ENCODE data around the gene ADSL.

ADSL gene

GRCh38 chr22:40420341-40421081 lies 74.2 kb downstream of the ADSL start:
- TF ChIP-seq, protein P1, sequence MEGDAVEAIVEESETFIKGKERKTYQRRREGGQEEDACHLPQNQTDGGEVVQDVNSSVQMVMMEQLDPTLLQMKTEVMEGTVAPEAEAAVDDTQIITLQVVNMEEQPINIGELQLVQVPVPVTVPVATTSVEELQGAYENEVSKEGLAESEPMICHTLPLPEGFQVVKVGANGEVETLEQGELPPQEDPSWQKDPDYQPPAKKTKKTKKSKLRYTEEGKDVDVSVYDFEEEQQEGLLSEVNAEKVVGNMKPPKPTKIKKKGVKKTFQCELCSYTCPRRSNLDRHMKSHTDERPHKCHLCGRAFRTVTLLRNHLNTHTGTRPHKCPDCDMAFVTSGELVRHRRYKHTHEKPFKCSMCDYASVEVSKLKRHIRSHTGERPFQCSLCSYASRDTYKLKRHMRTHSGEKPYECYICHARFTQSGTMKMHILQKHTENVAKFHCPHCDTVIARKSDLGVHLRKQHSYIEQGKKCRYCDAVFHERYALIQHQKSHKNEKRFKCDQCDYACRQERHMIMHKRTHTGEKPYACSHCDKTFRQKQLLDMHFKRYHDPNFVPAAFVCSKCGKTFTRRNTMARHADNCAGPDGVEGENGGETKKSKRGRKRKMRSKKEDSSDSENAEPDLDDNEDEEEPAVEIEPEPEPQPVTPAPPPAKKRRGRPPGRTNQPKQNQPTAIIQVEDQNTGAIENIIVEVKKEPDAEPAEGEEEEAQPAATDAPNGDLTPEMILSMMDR (IDR thresholded peaks at IDR 0.05; ENCODE audit: poor library complexity, severe bottlenecking): no peak
- Histone ChIP-seq H3K4me3 (ENCODE audit: severe bottlenecking) (no peak overlapping the region), H3K4me1 (ENCODE audit: insufficient read depth, poor library complexity, severe bottlenecking) (no peaks in the 10 kb centered on the region), H3K27ac (ENCODE audit: poor library complexity, severe bottlenecking) (no peak overlapping the region), H3K36me3 (ENCODE audit: low read depth) (peaks cover 68% of the 10 kb centered on the region), H3K27me3 (ENCODE audit: insufficient read depth, poor library complexity, severe bottlenecking) (no peaks in the 10 kb centered on the region), H3K9me3 (ENCODE audit: severe bottlenecking) (no peaks in the 10 kb centered on the region)
- DNase-seq (ENCODE audit: low spot score) (no peak), ATAC-seq (ENCODE audit: low read depth) (no peak)

- H3K9me3 ChIP-seq (ENCODE audit: severe bottlenecking): no peaks in the 10 kb centered on the region
- H3K27me3 ChIP-seq (ENCODE audit: insufficient read depth, poor library complexity, severe bottlenecking): no peaks in the 10 kb centered on the region
- H3K27ac ChIP-seq (ENCODE audit: poor library complexity, severe bottlenecking): no peak overlapping the region
- ATAC-seq (ENCODE audit: low read depth) (no peak), DNase-seq (ENCODE audit: low spot score) (no peak)
- H3K36me3 ChIP-seq (ENCODE audit: low read depth): peaks cover 70% of the 10 kb centered on the region
- TF ChIP-seq, protein P1 (IDR thresholded peaks at IDR 0.05; ENCODE audit: poor library complexity, severe bottlenecking): no peak
- H3K4me3 ChIP-seq (ENCODE audit: severe bottlenecking): no peak overlapping the region
- no peaks in the 10 kb centered on the region for H3K4me1 ChIP-seq (ENCODE audit: insufficient read depth, poor library complexity, severe bottlenecking)
These were observed 74.7 kb downstream of the ADSL start for GRCh38 chr22:40421082-40421350.

- H3K4me1 ChIP-seq (ENCODE audit: insufficient read depth, poor library complexity, severe bottlenecking): no peaks in the 10 kb centered on the region
- no peak overlapping the region for H3K4me3 ChIP-seq (ENCODE audit: severe bottlenecking)
- no peak for DNase-seq (ENCODE audit: low spot score)
- H3K27me3 ChIP-seq (ENCODE audit: insufficient read depth, poor library complexity, severe bottlenecking): no peaks in the 10 kb centered on the region
- TF ChIP-seq, protein P1 (IDR thresholded peaks at IDR 0.05; ENCODE audit: poor library complexity, severe bottlenecking): no peak
- peaks cover 69% of the 10 kb centered on the region for H3K36me3 ChIP-seq (ENCODE audit: low read depth)
- no peaks in the 10 kb centered on the region for H3K9me3 ChIP-seq (ENCODE audit: severe bottlenecking)
- no peak for ATAC-seq (ENCODE audit: low read depth)
- no peak overlapping the region for H3K27ac ChIP-seq (ENCODE audit: poor library complexity, severe bottlenecking)
These were observed 75.6 kb downstream of the ADSL start for GRCh38 chr22:40421941-40422340.

DNA sequence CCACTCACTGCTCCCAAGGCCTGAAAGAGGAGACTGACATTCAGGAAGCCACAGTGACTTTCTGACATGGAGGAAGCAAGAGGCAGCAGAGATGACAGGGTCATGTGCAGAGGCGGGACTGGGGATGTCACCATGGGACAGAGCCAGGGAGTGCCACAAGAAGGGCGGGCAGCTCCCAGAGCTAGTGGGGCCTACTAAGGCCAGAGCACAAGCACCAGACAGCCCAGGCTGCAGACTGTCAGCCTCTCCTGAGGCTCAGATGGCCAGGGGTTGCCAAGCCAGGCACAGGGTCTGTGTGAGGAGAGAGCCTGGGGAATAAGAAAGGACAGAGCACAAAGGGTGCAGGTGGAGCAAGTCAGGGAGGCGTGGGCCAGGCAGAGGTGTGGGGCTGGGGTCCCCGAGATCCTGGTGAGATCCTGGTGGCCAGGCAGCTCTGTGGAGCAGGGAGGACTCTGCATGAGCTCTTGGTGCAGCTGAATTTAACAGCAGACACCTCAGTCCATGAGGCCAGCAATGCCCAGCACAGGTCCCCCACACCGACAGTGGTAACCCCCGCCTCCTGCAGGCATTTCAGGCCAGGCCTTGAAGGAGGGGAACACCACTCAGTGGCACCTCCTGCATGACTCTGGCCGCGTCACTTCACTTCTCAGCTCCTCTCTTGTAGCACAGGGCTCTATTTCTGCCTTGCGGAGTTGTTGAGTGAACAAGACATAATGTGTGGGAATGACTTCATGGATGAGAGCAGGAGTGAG lies 76.4 kb downstream of the ADSL start:
- Histone ChIP-seq H3K4me3 (ENCODE audit: severe bottlenecking) (no peak overlapping the region), H3K36me3 (ENCODE audit: low read depth) (peaks cover 73% of the 10 kb centered on the region), H3K27me3 (ENCODE audit: insufficient read depth, poor library complexity, severe bottlenecking) (no peaks in the 10 kb centered on the region), H3K9me3 (ENCODE audit: severe bottlenecking) (no peaks in the 10 kb centered on the region), H3K4me1 (ENCODE audit: insufficient read depth, poor library complexity, severe bottlenecking) (no peaks in the 10 kb centered on the region), H3K27ac (ENCODE audit: poor library complexity, severe bottlenecking) (no peak overlapping the region)
- ATAC-seq (ENCODE audit: low read depth) (no peak), DNase-seq (ENCODE audit: low spot score) (no peak)
- TF ChIP-seq, protein P1 (IDR thresholded peaks at IDR 0.05; ENCODE audit: poor library complexity, severe bottlenecking): no peak

DNA sequence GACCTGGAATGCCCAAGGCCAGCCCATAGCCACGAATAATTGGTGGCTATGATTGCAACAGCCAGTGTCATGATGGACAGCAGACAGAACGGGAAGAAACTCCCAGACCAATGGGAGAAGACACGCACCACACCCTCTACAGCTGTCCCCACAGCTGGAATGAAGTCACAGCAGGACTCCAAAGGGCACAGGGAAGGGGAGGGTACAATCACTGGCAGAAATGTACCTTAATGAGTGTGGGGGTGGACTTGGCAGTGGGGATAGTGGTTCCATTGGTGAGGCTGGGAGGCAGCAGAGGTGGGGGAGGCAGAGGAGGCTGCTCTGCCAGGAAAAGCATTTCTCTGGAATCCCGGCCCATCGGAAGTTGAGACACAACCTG lies 77.0 kb downstream of the ADSL start:
- H3K27ac ChIP-seq (ENCODE audit: poor library complexity, severe bottlenecking): no peak overlapping the region
- no peak for DNase-seq (ENCODE audit: low spot score)
- H3K9me3 ChIP-seq (ENCODE audit: severe bottlenecking): no peaks in the 10 kb centered on the region
- ATAC-seq (ENCODE audit: low read depth): no peak
- TF ChIP-seq, protein P1 (IDR thresholded peaks at IDR 0.05; ENCODE audit: poor library complexity, severe bottlenecking): no peak
- peaks cover 73% of the 10 kb centered on the region for H3K36me3 ChIP-seq (ENCODE audit: low read depth)
- no peaks in the 10 kb centered on the region for H3K27me3 ChIP-seq (ENCODE audit: insufficient read depth, poor library complexity, severe bottlenecking)
- H3K4me1 ChIP-seq (ENCODE audit: insufficient read depth, poor library complexity, severe bottlenecking): no peaks in the 10 kb centered on the region
- H3K4me3 ChIP-seq (ENCODE audit: severe bottlenecking): no peak overlapping the region
